SK-N-SH (cell line): ENCODE measurements around the gene ALDH4A1. TPM values are rescaled to one million over a fixed set of nuclear protein-coding genes. Genes with fewer than 3 reads are reported as not detected.

ENCODE experiments used
- CTCF ChIA-PET: fragments of 300-600, 350-600 bp; formaldehyde crosslinking; extraction: SDS; loops from one replicate; lab custom pipeline; 2021; lab: Yijun Ruan, JAX
- POLR2A ChIA-PET: fragments of 350-600 bp; sonication (Branson Sonifier 250); formaldehyde crosslinking; extraction: SDS; loops from one replicate; lab custom pipeline; 2020; ENCODE audit warnings: antibody characterized with exemption, inconsistent platforms; lab: Yijun Ruan, JAX
- DNase-seq: peaks from one replicate; pipeline ENCODE4 v3.0.0; 2012
- H2AFZ ChIP-seq: fragments of 200-600 bp; sonication (generic); 2 replicates; pipeline ENCODE4 v1.8.1; 2016; ENCODE audit warnings: antibody characterized with exemption, mild to moderate bottlenecking, low read depth
- H3F3A ChIP-seq: fragments of 200-600 bp; sonication (generic); replicated peaks from 2 replicates; pipeline ENCODE3; 2016; ENCODE audit warnings: antibody characterized with exemption, mild to moderate bottlenecking; ENCODE audit not compliant: insufficient read depth
- H3K27ac ChIP-seq, 2 experiments: fragments of 200-500 bp in 1 of 2; fragments of 200-600 bp in 1 of 2; sonication (Bioruptor generic) in 1 of 2; sonication (generic), shearing (Covaris generic) in 1 of 2; 2 replicates each; pipeline versions ENCODE4 v1.5.1 to v1.6.1; 2014 to 2016; ENCODE audit warnings: low read depth in 2 of 2, inconsistent platforms in 1 of 2, low read length in 1 of 2, mild to moderate bottlenecking in 1 of 2, mixed read lengths in 1 of 2
- H3K27me3 ChIP-seq: fragments of 200-600 bp; sonication (generic), shearing (Covaris generic); 2 replicates; pipeline ENCODE4 v1.6.1; 2016; ENCODE audit warnings: mixed run types; ENCODE audit not compliant: insufficient read depth
- H3K36me3 ChIP-seq, 2 experiments: fragments of 200-500 bp in 1 of 2; fragments of 200-600 bp in 1 of 2; sonication (Bioruptor generic) in 1 of 2; sonication (generic) in 1 of 2; replicated peaks in 1 of 2; 2 replicates each; pipeline versions ENCODE3 to v1.5.1; 2014 to 2016; ENCODE audit warnings: low read length in 1 of 2, mild to moderate bottlenecking in 1 of 2; ENCODE audit not compliant: insufficient read depth in 2 of 2, control insufficient read depth in 1 of 2
- H3K4me1 ChIP-seq, 2 experiments: fragments of 200-500 bp in 1 of 2; fragments of 200-600 bp in 1 of 2; sonication (Bioruptor generic) in 1 of 2; sonication (generic), shearing (Covaris generic) in 1 of 2; 2 replicates each; pipeline versions ENCODE4 v1.5.1 to v1.6.1; 2014 to 2016; ENCODE audit warnings: low read depth in 1 of 2, low read length in 1 of 2, mixed run types in 1 of 2; ENCODE audit not compliant: insufficient read depth in 2 of 2, control insufficient read depth in 1 of 2
- H3K4me2 ChIP-seq: fragments of 200-600 bp; sonication (generic), shearing (Covaris generic); 2 replicates; pipeline ENCODE4 v1.6.1; 2017; ENCODE audit warnings: mixed run types
- H3K4me3 ChIP-seq, 2 experiments: fragments of 200-500 bp in 1 of 2; fragments of 200-600 bp in 1 of 2; sonication (Bioruptor generic) in 1 of 2; sonication (generic), shearing (Covaris generic) in 1 of 2; 2 replicates each; pipeline versions ENCODE4 v1.5.1 to v1.8.1; 2014 to 2016; ENCODE audit warnings: low read depth in 2 of 2, inconsistent platforms in 1 of 2, low read length in 1 of 2, mild to moderate bottlenecking in 1 of 2, mixed read lengths in 1 of 2, moderate library complexity in 1 of 2
- H3K79me2 ChIP-seq: fragments of 200-600 bp; sonication (generic); 2 replicates; pipeline ENCODE4 v1.8.1; 2017; ENCODE audit warnings: mild to moderate bottlenecking; ENCODE audit not compliant: insufficient read depth
- H3K9ac ChIP-seq: fragments of 200-600 bp; sonication (generic); 2 replicates; pipeline ENCODE4 v1.6.1; 2017; ENCODE audit warnings: mixed run types
- H3K9me2 ChIP-seq: fragments of 200-600 bp; sonication (generic); 2 replicates; pipeline ENCODE4 v1.6.1; 2017; ENCODE audit warnings: mixed run types
- H3K9me3 ChIP-seq: fragments of 200-600 bp; sonication (generic); 2 replicates; pipeline ENCODE4 v1.6.1; 2017; ENCODE audit warnings: mixed run types, mild to moderate bottlenecking, moderate library complexity
- H4K20me1 ChIP-seq: fragments of 200-600 bp; sonication (generic); 2 replicates; pipeline ENCODE4 v1.6.1; 2017; ENCODE audit warnings: mild to moderate bottlenecking, mixed run types; ENCODE audit not compliant: insufficient read depth
- ELF1 ChIP-seq: IDR thresholded peaks from 2 replicates; pipeline ENCODE4 v1.4.0; 2012
- EP300 ChIP-seq, 2 experiments: IDR thresholded peaks; 2 replicates each; pipeline versions ENCODE4 v1.4.0 to v1.6.1; 2012; ENCODE audit warnings: borderline replicate concordance in 1 of 2, low read depth in 1 of 2, low read length in 1 of 2
- JUND ChIP-seq: IDR thresholded peaks from 2 replicates; pipeline ENCODE4 v1.4.0; 2012
- NRF1 ChIP-seq: IDR thresholded peaks from 2 replicates; pipeline ENCODE4 v1.6.1; 2012; ENCODE audit warnings: low read depth, mild to moderate bottlenecking, low read length
- RAD21 ChIP-seq: IDR thresholded peaks from 2 replicates; pipeline ENCODE4 v1.6.1; 2012; ENCODE audit warnings: mild to moderate bottlenecking, low read length
- SIN3A ChIP-seq: IDR thresholded peaks from 2 replicates; pipeline ENCODE4 v1.6.1; 2012; ENCODE audit warnings: low read depth, mild to moderate bottlenecking, low read length, moderate library complexity, borderline replicate concordance
- TCF12 ChIP-seq: IDR thresholded peaks from 2 replicates; pipeline ENCODE4 v1.4.0; 2012
- YY1 ChIP-seq: IDR thresholded peaks from 2 replicates; pipeline ENCODE4 v1.4.0; 2012; ENCODE audit warnings: low read depth, mild to moderate bottlenecking
- WGBS: methylation state at CpG from one replicate; pipeline ENCODE4 v1.1.6; 2017; ENCODE audit warnings: low lambda C conversion rate; 5-methylcytosine and 5-hydroxymethylcytosine counted together
- polyA plus RNA-seq, 3 experiments: library from polyadenylated mRNA; depleted of rRNA; stranded (reverse); fragments of >200 nt; gene quantifications; 2 replicates each; pipeline ENCODE4 v1.2.3, GENCODE V29; 2012
- TF ChIP-seq, protein P1 (sequence below): fragments of 200-600 bp; sonication (generic); IDR thresholded peaks from 2 replicates; pipeline ENCODE4 v1.6.1; 2017; ENCODE audit warnings: antibody characterized with exemption, mild to moderate bottlenecking, moderate library complexity

The ALDH4A1 gene
- polyA plus RNA-seq, 1 of the 3 experiments (the other 2 are of a cell fraction) = 18.5 TPM

GRCh38 chr1:18903291-18903756, 969 bp upstream of the ALDH4A1 start:
- Histone ChIP-seq H3K9me2 (no peaks in the 10 kb centered on the region), H3K27ac (peak overlapping the region; percentile 76 to 93), H3K4me2 (peak overlapping the region; percentile 90), H4K20me1 (no peaks in the 10 kb centered on the region), H3K9ac (peak overlapping the region; percentile 75; the same call in 1 of the 2 replicates), H3K9me3 (no peaks in the 10 kb centered on the region), H2AFZ (peak overlapping the region; percentile 56; the same call in 1 of the 2 replicates), H3K4me1 (peaks cover 9 to 16% of the 10 kb centered on the region in 2 experiments; a peak in 2 of 4 replicates), H3K79me2 (peaks cover 7% of the 10 kb centered on the region; the same call in 1 of the 2 replicates), H3K27me3 (no peaks in the 10 kb centered on the region), H3K36me3 (peaks cover 0 to 2% of the 10 kb centered on the region in 2 experiments), H3F3A (peaks cover 6% of the 10 kb centered on the region), H3K4me3 (peak overlapping the region; percentile 93 to 94)
- no peak for DNase-seq
- no peak for TF ChIP-seq SIN3A
- TF ChIP-seq YY1 = no peak
- TF ChIP-seq RAD21 = no peak
- no peak for TF ChIP-seq NRF1
- no peak for TF ChIP-seq JUND
- no peak for TF ChIP-seq EP300 (IDR thresholded peaks at IDR 0.05; ENCODE audit: borderline replicate concordance in 1 of 2, low read depth in 1 of 2, low read length in 1 of 2)
- no peak for TF ChIP-seq ELF1
- TF ChIP-seq TCF12 = no peak
- CTCF ChIA-PET = interaction anchor here (0.6 to 5.2 kb wide), 7 partner anchors 10 to 306 kb away, joined by 3 to 59 read pairs (median 7); no protein-coding TSS in a partner anchor
- POLR2A ChIA-PET = interaction anchor here (0.7 to 1.5 kb wide), 4 partner anchors 19 to 169 kb away, joined by 3 to 8 read pairs (median 4); no protein-coding TSS in a partner anchor
- WGBS = 39% methylated on average over 8 of the region's 8 CpGs

GRCh38 chr1:18901952-18902522, 318 bp downstream of the ALDH4A1 start:
- H3K4me3 ChIP-seq = peak overlapping the region; percentile 93 to 94
- H3K79me2 ChIP-seq = peaks cover 7% of the 10 kb centered on the region; the same call in 1 of the 2 replicates
- peak overlapping the region; percentile 90 for H3K4me2 ChIP-seq
- TF ChIP-seq, protein P1, sequence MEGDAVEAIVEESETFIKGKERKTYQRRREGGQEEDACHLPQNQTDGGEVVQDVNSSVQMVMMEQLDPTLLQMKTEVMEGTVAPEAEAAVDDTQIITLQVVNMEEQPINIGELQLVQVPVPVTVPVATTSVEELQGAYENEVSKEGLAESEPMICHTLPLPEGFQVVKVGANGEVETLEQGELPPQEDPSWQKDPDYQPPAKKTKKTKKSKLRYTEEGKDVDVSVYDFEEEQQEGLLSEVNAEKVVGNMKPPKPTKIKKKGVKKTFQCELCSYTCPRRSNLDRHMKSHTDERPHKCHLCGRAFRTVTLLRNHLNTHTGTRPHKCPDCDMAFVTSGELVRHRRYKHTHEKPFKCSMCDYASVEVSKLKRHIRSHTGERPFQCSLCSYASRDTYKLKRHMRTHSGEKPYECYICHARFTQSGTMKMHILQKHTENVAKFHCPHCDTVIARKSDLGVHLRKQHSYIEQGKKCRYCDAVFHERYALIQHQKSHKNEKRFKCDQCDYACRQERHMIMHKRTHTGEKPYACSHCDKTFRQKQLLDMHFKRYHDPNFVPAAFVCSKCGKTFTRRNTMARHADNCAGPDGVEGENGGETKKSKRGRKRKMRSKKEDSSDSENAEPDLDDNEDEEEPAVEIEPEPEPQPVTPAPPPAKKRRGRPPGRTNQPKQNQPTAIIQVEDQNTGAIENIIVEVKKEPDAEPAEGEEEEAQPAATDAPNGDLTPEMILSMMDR = 0 out of 2 replicates have a peak, but pooled peaks have one; percentile 6
- no peak for TF ChIP-seq ELF1
- peak overlapping the region; percentile 75 for H3K9ac ChIP-seq
- POLR2A ChIA-PET = interaction anchor here (1.2 to 1.5 kb wide), 3 partner anchors 17 to 71 kb away, joined by 3 to 8 read pairs (median 4); no protein-coding TSS in a partner anchor
- peaks cover 6% of the 10 kb centered on the region for H3F3A ChIP-seq
- no peaks in the 10 kb centered on the region for H3K27me3 ChIP-seq
- H3K27ac ChIP-seq = peak overlapping the region; percentile 76 to 93
- WGBS = 3% methylated on average over 14 of the region's 44 CpGs
- CTCF ChIA-PET = interaction anchor here (0.9 to 5.2 kb wide), 8 partner anchors 9 to 305 kb away, joined by 3 to 59 read pairs (median 8); no protein-coding TSS in a partner anchor
- no peaks in the 10 kb centered on the region for H4K20me1 ChIP-seq
- peaks cover 9 to 14% of the 10 kb centered on the region in 2 experiments; a peak in 2 of 4 replicates for H3K4me1 ChIP-seq
- H3K9me3 ChIP-seq = no peaks in the 10 kb centered on the region
- H3K9me2 ChIP-seq = no peaks in the 10 kb centered on the region
- H2AFZ ChIP-seq = peak overlapping the region; percentile 84
- H3K36me3 ChIP-seq = no peaks in the 10 kb centered on the region
- no peak for DNase-seq
